H1 (cell line): ENCODE measurements around the gene DUSP12.

Source experiments
- ATF2 ChIP-seq: IDR thresholded peaks from 2 replicates; pipeline ENCODE4 v1.6.1; 2012; ENCODE audit warnings: low read length, inconsistent platforms
- BCL11A ChIP-seq, 2 experiments: IDR thresholded peaks; one replicate each; pipeline ENCODE4 v1.6.1; 2011; ENCODE audit warnings: low read depth in 2 of 2, low read length in 2 of 2, mild to moderate bottlenecking in 2 of 2
- CTCF ChIP-seq, 3 experiments: IDR thresholded peaks; 1 replicate in 2 of 3; 2 replicates in 1 of 3; pipeline versions ENCODE4 v1.5.1 to v1.6.1; 2011; ENCODE audit warnings: low read length in 3 of 3, mild to moderate bottlenecking in 3 of 3, inconsistent platforms in 2 of 3, low read depth in 1 of 3, moderate library complexity in 1 of 3; ENCODE audit not compliant: insufficient read depth in 1 of 3; ENCODE audit errors: control extremely low read depth in 1 of 3
- HDAC2 ChIP-seq, 2 experiments: fragments of 300-600 bp in 1 of 2; sonication (generic) in 1 of 2; IDR thresholded peaks; 2 replicates each; pipeline ENCODE4 v1.6.1; 2011 to 2012; ENCODE audit warnings: low read depth in 2 of 2, low read length in 2 of 2, mild to moderate bottlenecking in 2 of 2, moderate library complexity in 2 of 2, borderline replicate concordance in 1 of 2, inconsistent platforms in 1 of 2
- MAFK ChIP-seq: IDR thresholded peaks from 2 replicates; pipeline ENCODE4 v1.6.1; 2012; ENCODE audit warnings: low read depth, mild to moderate bottlenecking, improper control_type of control experiment, low read length
- MAX ChIP-seq: IDR thresholded peaks from 2 replicates; pipeline ENCODE4 v1.6.1; 2012; ENCODE audit warnings: inconsistent platforms
- POLR2A ChIP-seq, 2 experiments: IDR thresholded peaks; 1 replicate in 1 of 2; 2 replicates in 1 of 2; pipeline ENCODE4 v1.6.1; 2011; ENCODE audit warnings: low read depth in 2 of 2, low read length in 2 of 2, mild to moderate bottlenecking in 2 of 2; ENCODE audit errors: control extremely low read depth in 1 of 2
- POLR2AphosphoS5 ChIP-seq: IDR thresholded peaks from 2 replicates; pipeline ENCODE4 v1.6.1; 2011; ENCODE audit warnings: low read depth, low read length
- RFX5 ChIP-seq: IDR thresholded peaks from 2 replicates; pipeline ENCODE4 v1.6.1; 2011; ENCODE audit warnings: low read depth, low read length, improper control_type of control experiment, borderline replicate concordance
- SIN3A ChIP-seq, 2 experiments: IDR thresholded peaks in 1 of 2; conservative IDR thresholded peaks in 1 of 2; 2 replicates each; pipeline ENCODE4 v1.6.1; 2011 to 2012; ENCODE audit warnings: low read length in 2 of 2, improper control_type of control experiment in 1 of 2, low read depth in 1 of 2, mild to moderate bottlenecking in 1 of 2
- SP2 ChIP-seq: IDR thresholded peaks from 2 replicates; pipeline ENCODE4 v1.6.1; 2012; ENCODE audit warnings: mild to moderate bottlenecking, low read length, inconsistent platforms
- SP4 ChIP-seq: IDR thresholded peaks from 2 replicates; pipeline ENCODE4 v1.6.1; 2012; ENCODE audit warnings: low read length, inconsistent platforms
- TAF1 ChIP-seq: IDR thresholded peaks from 2 replicates; pipeline ENCODE4 v1.6.1; 2011; ENCODE audit warnings: mild to moderate bottlenecking, low read depth, low read length
- TBP ChIP-seq: IDR thresholded peaks from 2 replicates; pipeline ENCODE4 v1.6.1; 2011; ENCODE audit warnings: low read depth, low read length, improper control_type of control experiment

DNA sequence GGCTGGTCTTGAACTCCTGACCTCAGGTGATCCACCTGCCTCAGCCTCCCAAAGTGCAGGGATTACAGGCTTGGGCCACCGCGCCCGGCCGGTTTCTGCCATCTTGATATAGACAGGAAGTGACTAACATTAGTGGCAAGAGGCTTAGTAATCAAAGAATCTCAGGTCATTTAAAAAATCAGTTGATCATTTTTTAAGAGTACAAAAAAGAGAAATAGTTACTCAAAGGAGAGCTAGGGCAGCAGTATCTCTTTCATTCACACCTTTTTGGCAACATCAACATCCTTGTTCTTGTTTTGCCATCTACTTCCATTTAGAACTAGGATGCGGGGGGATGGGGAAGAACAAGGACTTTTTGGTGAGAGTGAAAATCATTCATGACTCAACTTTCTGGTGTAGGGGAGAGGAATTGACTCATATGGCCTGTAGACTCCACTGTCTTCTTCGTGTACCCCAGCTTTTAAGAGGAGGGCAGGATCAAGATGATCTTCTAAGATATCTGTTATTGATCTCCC is 19.5 kb upstream of the DUSP12 start:
- TF ChIP-seq HDAC2 (IDR thresholded peaks at IDR 0.05; ENCODE audit: borderline replicate concordance in 1 of 2, low read depth in 2 of 2, low read length in 2 of 2) (no peak), BCL11A (IDR thresholded peaks at IDR 0.05; ENCODE audit: low read depth in 2 of 2, low read length in 2 of 2) (no peak), SP2 (no peak), MAX (no peak), CTCF (IDR thresholded peaks at IDR 0.05; ENCODE audit: control extremely low read depth in 1 of 3, insufficient read depth in 1 of 3, low read depth in 1 of 3, low read length in 3 of 3) (no peak), POLR2A (IDR thresholded peaks at IDR 0.05; ENCODE audit: control extremely low read depth in 1 of 2, low read depth in 2 of 2, low read length in 2 of 2) (no peak), TAF1 (no peak), RFX5 (no peak), POLR2AphosphoS5 (no peak), ATF2 (no peak), SIN3A (conservative IDR thresholded peaks at IDR 0.05 in 1 of 2, IDR thresholded peaks at IDR 0.05 in 1 of 2; ENCODE audit: low read depth in 1 of 2, low read length in 2 of 2) (no peak), SP4 (no peak), TBP (no peak), MAFK (no peak)
